Femur (tissue), 1 donor: ENCODE data around the gene ZSCAN5C.
A peak's percentile ranks its signal among the peaks of the same experiment; 100 is the strongest.
"Not testable (repeated sequence)": the region's sequence is repeated elsewhere in the genome, so short reads cannot be mapped to it uniquely, and the experiment has no call there.

ENCODE experiments used
- DNase-seq: peaks from one replicate; pipeline ENCODE4 v3.0.0-alpha.2; 2017

Gene ZSCAN5C

DNA sequence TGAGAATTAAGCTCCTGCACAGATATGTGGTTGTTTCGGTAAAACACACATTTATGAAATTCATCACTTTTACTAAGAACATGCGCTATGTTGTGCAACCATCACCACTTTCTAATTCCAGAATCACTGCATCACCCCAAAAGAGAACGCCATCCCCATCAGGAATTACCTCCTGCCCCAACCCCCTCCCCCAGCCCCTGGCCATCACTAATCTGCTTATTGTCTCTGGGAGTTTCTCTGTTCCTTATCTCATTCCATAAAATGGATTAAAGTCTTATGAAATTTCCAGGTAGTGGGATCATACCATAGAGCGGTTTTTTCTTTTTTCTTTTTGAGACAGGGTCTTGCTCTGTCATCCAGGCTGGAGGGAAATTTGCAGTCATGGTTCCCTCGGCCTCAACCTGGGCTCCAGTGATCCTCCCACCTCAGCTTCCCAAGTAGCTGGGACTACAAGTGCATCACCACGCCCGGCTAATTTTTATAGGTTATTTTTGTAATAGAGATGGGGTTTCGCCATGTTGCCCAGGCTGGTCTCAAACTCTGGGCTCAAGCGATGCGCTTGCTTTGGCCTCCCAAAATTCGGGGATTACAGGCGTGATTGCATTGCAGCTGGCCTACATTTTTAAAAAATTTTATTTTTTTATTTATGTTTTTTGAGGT, 8.0 kb upstream of the ZSCAN5C start:
- DNase-seq = no peak

DNA sequence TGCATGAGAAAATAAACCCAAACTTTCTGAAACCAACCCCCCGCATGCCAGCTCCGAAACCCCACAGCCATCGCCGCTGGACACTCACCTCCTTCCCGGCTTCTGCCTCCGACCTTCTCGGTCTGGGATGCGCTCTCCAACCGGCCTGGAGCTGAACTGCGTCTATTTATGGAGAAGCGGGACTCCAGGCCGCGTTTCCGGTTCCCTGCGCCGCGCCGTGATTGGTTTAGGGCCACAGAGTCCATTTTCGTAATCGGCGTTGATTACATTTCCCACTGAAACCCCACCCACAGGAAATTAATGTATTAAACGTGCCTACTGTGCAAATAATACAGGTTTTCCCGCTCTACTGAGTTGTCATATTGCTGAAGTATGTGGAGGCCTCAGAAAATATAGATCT, 4.4 kb upstream of the ZSCAN5C start, which contains the start of gene ZSCAN5B:
TSS of gene ZSCAN5B (minus strand) at position 138 of the 400 bp plus-strand sequence. CDS start 4,731 bp downstream, outside the sequence.
- DNase-seq = not testable (repeated sequence)

DNA sequence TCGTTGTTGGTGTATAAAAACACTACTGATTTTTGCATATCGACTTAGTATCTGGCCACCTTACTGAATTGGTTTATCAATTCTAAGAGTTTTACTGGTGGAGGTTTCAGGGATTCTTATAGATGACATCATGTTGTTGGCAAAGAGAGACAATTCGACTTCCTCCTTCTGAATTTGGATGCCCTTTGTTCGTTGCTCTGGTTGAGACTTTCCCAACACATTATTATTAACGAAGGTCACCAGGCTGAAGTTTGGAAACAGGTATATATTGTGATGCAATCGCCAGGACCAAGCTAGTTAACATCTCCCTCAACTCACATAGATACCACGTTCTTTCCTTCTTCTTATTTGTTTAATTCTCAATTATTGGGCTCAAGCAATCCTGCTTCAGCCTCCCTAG, 2.4 kb upstream of the ZSCAN5C start:
- no peak for DNase-seq

- not testable (repeated sequence) for DNase-seq
Observed at GRCh38 chr19:56207581-56207980, 5.5 kb downstream of the ZSCAN5C start.

GRCh38 chr19:56209091-56209490, 7.0 kb downstream of the ZSCAN5C start:
- no peak for DNase-seq

DNA sequence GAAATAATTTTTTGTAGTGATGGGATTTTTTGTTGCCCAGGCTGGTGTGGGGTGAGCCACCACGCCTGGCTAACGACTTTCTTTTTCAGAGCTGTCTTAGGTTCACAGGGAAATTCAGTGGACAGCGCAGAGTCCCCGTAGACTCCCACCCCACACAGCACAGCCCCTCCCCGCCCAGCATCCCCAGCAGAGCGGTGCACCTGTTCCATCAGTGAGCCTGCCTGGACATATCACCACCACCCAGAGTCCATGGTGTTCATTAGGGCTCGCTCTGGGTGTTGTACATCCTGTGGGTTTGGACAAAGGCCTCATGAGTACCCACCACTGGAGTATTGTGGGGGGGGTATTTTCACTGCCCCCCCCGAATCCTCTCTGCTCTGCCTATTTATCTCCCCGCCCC, 8.0 kb downstream of the ZSCAN5C start:
- DNase-seq = not testable (repeated sequence)

DNA sequence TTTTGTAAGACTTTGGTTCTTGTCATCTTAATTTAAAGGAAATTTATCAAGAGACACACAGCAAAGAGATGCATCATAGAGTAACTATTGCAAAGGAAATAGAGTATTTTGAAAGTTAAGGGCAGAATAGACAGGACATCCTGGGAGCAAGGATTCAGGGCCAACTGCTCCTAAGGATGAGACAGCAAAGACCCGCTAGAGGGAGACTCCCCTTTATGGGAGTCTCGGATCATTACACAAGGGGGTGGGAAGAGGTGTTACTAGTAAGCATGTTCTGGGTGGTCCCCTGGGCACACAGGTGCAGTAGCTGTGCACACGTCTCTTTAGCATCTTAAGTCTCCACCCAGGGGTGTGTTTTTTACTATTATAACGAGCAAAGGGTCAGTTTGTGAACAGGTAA, 9.6 kb downstream of the ZSCAN5C start:
- no peak for DNase-seq

- peak; percentile 36 for DNase-seq
Observed at GRCh38 chr19:56217039-56217949, 15.2 kb downstream of the ZSCAN5C start.

DNA sequence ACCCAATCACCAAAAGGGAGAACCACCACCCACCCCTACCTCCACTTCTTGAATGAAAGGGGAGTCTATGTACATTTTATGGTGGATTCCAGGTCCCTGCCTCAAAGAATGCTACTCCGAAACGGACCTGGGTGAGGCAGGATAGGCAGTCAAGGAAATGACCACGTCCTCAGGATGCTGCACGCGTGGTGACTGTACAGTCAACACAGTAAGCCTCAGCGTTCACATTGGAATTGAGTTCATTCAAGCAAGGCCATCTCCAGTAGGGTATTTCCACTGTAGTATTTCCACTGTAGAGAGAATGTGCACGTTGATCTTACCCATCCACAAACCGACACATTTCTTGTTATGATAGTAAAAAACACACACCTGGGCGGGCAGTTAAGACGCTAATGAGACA, 16.9 kb downstream of the ZSCAN5C start:
- no peak for DNase-seq

- DNase-seq = not testable (repeated sequence)
Observed at GRCh38 chr19:56221442-56221841, 19.4 kb downstream of the ZSCAN5C start.

DNA sequence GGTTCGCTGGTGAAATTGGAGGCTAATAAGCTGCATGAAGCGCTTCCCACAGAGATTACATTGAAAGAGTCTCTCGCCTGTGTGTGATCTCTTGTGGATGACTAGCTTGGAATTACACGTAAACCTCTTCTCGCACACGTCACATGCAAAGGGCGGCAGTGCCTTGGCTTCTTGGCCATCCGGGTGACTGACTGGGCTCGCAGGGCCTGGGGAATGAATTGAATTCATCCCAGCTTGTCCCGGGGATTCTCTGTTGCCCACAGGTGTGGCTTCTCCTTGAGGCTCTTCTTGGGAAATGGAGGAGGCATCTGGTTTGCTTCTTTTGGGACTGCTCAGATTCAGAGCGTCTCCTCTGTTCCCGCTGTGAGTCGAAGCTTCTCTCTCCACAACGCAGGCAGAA, 19.8 kb downstream of the ZSCAN5C start:
- DNase-seq = no peak

DNA sequence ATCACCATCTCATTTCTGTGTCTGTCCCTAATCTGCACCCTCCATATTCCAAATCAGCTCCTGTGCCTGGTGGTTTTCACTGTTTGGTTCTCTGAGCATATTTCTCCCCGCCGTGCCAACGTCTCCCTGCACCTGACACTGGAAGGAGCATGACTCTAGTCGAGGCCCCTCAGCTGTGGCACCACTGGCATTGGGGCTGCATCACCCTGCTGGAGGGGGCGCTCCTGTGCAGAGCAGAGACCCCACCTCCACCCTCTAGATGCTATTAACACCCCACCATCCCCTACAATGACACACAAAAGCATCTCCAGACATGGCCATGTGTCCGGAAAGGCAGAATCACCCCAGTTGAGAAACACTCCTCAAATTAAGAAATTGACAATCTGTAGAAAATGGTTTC, 20.8 kb downstream of the ZSCAN5C start:
- no peak for DNase-seq

- no peak for DNase-seq
Observed at GRCh38 chr19:56223481-56223880, 21.4 kb downstream of the ZSCAN5C start.

DNA sequence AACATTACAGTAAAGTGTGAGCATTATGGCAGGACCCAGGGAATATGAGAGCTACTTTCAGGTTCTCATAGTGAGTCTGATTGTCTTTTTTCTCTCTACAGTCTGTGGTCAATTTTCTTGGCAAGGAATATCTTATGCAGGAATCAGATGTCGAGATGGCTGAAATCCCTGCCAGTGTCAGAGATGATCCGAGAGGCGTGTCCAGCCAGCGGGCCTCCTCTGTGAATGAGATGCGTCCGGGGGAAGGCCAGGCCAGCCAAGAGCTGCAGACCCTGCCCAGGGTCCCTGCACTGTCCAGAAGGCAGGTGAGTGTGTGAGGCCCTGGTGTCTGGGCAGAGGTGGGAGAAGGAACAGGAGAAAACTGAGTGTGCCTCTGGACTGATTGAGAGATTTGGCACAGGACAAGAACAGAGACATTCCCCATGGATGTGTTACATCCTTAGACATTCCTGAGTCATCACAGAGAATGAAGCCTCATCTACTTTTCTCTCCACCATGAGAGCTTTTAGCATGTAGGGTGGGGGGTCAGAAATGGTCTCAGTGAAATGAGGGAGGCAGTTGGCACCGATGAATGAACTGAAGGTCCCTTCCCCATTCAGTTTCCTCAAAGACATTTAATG, 43.2 kb downstream of the ZSCAN5C start:
- DNase-seq = no peak

DNA sequence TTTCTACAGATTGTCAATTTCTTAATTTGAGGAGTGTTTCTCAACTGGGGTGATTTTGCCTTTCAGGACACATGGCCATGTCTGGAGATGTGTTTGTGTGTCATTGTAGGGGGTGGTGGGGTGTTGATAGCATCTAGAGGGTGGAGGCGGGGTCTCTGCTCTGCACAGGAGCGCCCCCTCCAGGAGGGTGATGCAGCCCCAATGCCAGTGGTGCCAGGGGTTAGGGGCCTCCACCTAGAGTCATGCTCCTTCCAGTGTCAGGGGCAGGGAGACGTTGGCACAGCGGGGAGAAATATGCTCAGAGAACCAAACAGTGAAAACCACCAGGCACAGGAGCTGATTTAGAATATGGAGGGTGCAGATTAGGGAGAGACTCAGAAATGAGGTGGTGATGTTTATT, 43.7 kb downstream of the ZSCAN5C start:
- not testable (repeated sequence) for DNase-seq

GRCh38 chr19:56248736-56249338, 46.8 kb downstream of the ZSCAN5C start:
- DNase-seq = not testable (repeated sequence)

GRCh38 chr19:56252699-56253422, 50.8 kb downstream of the ZSCAN5C start:
- DNase-seq = peak; percentile 59

- no peak for DNase-seq
Observed at GRCh38 chr19:56253737-56254136, 51.7 kb downstream of the ZSCAN5C start.

GRCh38 chr19:56258272-56258671, 56.2 kb downstream of the ZSCAN5C start:
- no peak for DNase-seq
